OCI-LY1 (cell line): ENCODE measurements around the gene FKBP10.

Source experiments
- H2AFZ ChIP-seq: fragments of 200-600 bp; sonication (generic), shearing (Covaris generic); 2 replicates; pipeline ENCODE4 v1.6.0; 2014; ENCODE audit warnings: antibody characterized with exemption, mild to moderate bottlenecking, low read length
- H3F3A ChIP-seq: fragments of 200-600 bp; sonication (generic), shearing (Covaris generic); 2 replicates; pipeline ENCODE4 v1.6.0; 2014; ENCODE audit warnings: mild to moderate bottlenecking, antibody characterized with exemption, low read length, moderate library complexity; ENCODE audit not compliant: insufficient read depth
- H3K27ac ChIP-seq: fragments of 200-600 bp; sonication (generic); 2 replicates; pipeline ENCODE4 v1.5.1; 2014; ENCODE audit warnings: low read length, mixed run types, mild to moderate bottlenecking, low read depth; ENCODE audit not compliant: poor library complexity, severe bottlenecking
- H3K27me3 ChIP-seq: fragments of 200-600 bp; sonication (generic); 2 replicates; pipeline ENCODE4 v1.6.0; 2014; ENCODE audit warnings: antibody characterized with exemption, mild to moderate bottlenecking, low read length, moderate library complexity; ENCODE audit not compliant: insufficient read depth
- H3K36me3 ChIP-seq: fragments of 200-600 bp; sonication (generic); 2 replicates; pipeline ENCODE4 v1.6.1; 2014; ENCODE audit warnings: mild to moderate bottlenecking, antibody characterized with exemption, low read length, moderate library complexity, mixed read lengths; ENCODE audit not compliant: insufficient read depth
- H3K4me1 ChIP-seq: fragments of 200-600 bp; sonication (generic); 2 replicates; pipeline ENCODE4 v1.5.1; 2014; ENCODE audit warnings: mild to moderate bottlenecking, low read length, moderate library complexity; ENCODE audit not compliant: insufficient read depth, severe bottlenecking
- H3K4me2 ChIP-seq: fragments of 200-600 bp; sonication (generic), shearing (Covaris generic); 2 replicates; pipeline ENCODE4 v1.6.1; 2014; ENCODE audit warnings: low read length
- H3K4me3 ChIP-seq: fragments of 200-600 bp; sonication (generic); 2 replicates; pipeline ENCODE4 v1.5.1; 2014; ENCODE audit warnings: low read length, low read depth, mild to moderate bottlenecking, mixed read lengths; ENCODE audit not compliant: poor library complexity, severe bottlenecking
- H3K79me2 ChIP-seq: fragments of 200-600 bp; shearing (Covaris generic); 2 replicates; pipeline ENCODE4 v1.6.1; 2016; ENCODE audit warnings: mixed run types, low read length, mixed read lengths; ENCODE audit not compliant: insufficient read depth
- H3K9ac ChIP-seq: fragments of 200-600 bp; sonication (generic), shearing (Covaris generic); 2 replicates; pipeline ENCODE4 v1.6.1; 2014; ENCODE audit warnings: mild to moderate bottlenecking, low read length, mixed read lengths
- H3K9me2 ChIP-seq: fragments of 200-600 bp; sonication (generic), shearing (Covaris generic); 2 replicates; pipeline ENCODE4 v1.6.1; 2014; ENCODE audit warnings: low read depth, mild to moderate bottlenecking, low read length, mixed read lengths
- H3K9me3 ChIP-seq: fragments of 200-600 bp; shearing (Covaris generic); 2 replicates; pipeline ENCODE4 v1.6.1; 2014; ENCODE audit warnings: low read length, mixed read lengths
- H4K20me1 ChIP-seq: fragments of 200-600 bp; sonication (generic), shearing (Covaris generic); 2 replicates; pipeline ENCODE4 v1.6.0; 2016; ENCODE audit warnings: mild to moderate bottlenecking, low read length; ENCODE audit not compliant: insufficient read depth
- EZH2 ChIP-seq: fragments of 200-600 bp; sonication (generic), shearing (Covaris generic); IDR thresholded peaks from 2 replicates; pipeline ENCODE4 v1.8.0; 2017; ENCODE audit warnings: borderline replicate concordance, mixed run types, mild to moderate bottlenecking, antibody characterized with exemption, low read length, moderate library complexity, mixed read lengths
- TF ChIP-seq, protein P1 (sequence below): fragments of 200-600 bp; sonication (generic), shearing (Covaris generic); IDR thresholded peaks from 2 replicates; pipeline ENCODE4 v1.5.1; 2017; ENCODE audit warnings: mild to moderate bottlenecking, antibody characterized with exemption, low read length, moderate library complexity, mixed read lengths

The FKBP10 gene

DNA sequence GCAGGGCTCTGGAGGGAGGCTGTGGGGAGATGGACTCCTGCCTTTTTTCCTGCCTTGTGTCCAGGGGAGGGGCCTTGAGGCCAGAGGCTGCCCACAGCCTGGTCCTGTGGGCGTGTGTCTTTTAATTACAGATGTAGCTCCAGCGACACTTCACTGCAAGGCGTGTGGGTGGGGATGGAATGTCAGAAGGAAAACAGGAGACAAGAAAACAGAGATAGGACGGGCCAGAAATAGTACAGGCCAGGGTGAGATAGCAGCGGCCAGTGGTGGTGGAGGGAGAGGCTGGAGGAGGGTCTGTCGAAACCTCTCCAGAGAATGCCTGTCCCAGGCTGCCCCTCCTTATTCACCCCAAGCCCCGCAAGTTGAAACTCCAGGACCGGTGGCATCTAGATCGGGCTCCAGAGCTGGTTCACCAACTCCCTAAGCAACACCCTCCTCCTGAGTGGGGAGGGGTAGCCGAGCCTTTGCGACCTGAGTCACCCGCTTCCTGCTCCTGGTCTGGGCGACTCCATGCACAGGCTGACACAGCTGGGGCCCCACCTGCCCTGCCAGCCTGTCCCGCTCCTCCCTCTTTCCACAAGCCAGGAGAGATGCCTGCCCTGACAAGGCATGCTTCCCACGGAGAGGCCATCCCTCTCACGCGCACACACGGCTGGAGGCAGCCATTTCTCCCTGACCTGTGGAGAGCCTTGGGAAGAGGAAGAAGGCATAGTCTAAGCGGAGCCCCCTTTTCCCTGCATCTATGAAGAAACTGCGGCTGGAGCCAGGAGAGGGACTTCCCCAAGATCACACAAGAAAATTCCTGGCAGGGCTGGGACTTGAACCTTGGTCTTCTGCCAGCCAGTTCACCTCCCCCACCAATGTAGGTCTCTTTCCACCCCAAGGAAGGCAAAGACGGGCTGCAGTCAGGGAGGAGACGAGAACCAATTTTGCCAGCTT lies 19.7 kb upstream of the FKBP10 start:
- no peak overlapping the region for H3K27ac ChIP-seq

DNA sequence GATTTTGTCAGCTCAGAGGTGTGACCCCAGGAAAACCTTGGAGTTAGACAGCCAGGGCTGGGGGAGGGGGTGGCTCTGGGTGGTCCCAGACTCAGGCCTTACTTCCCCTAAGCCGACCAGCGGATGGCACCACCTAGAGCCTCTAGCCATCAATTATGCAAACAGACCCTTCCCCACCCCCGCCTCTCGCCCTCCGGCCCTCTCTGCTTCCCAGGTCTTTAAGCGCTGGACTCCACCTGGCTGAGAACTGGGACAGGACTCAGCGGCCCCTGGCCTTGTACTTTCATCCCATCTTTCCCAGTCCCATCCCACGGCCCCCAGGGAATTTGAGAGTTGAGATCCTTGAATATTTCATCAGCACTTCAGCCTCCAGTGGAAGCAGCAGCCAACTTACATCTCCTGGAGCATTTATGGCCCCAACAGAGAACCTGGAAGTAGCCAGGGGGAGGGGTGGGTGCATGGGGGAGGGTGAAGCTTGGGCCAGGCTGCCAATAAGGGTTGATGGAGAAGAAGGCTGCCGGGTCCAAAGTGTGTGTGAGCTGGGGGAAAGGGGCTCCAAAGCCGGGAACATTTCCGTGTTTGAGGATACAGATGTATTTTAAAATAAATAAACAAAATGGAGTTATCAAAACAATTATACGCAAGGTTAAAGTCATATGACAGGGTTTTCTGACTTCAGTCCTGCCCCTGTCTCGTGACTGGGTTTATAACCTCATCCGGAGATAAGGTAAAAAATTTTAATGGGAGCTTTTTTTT lies 18.8 kb upstream of the FKBP10 start:
- Histone ChIP-seq H3K79me2 (no peaks in the 10 kb centered on the region), H3K9me3 (no peaks in the 10 kb centered on the region), H3K4me1 (no peaks in the 10 kb centered on the region), H3K9ac (no peak overlapping the region), H3K36me3 (no peaks in the 10 kb centered on the region), H2AFZ (no peak overlapping the region), H4K20me1 (no peaks in the 10 kb centered on the region), H3K4me3 (no peak overlapping the region), H3K27me3 (peaks cover 11% of the 10 kb centered on the region; the same call in 1 of the 2 replicates), H3K9me2 (no peaks in the 10 kb centered on the region), H3K4me2 (no peak overlapping the region), H3K27ac (no peak overlapping the region), H3F3A (no peaks in the 10 kb centered on the region)
- TF ChIP-seq, protein P1, sequence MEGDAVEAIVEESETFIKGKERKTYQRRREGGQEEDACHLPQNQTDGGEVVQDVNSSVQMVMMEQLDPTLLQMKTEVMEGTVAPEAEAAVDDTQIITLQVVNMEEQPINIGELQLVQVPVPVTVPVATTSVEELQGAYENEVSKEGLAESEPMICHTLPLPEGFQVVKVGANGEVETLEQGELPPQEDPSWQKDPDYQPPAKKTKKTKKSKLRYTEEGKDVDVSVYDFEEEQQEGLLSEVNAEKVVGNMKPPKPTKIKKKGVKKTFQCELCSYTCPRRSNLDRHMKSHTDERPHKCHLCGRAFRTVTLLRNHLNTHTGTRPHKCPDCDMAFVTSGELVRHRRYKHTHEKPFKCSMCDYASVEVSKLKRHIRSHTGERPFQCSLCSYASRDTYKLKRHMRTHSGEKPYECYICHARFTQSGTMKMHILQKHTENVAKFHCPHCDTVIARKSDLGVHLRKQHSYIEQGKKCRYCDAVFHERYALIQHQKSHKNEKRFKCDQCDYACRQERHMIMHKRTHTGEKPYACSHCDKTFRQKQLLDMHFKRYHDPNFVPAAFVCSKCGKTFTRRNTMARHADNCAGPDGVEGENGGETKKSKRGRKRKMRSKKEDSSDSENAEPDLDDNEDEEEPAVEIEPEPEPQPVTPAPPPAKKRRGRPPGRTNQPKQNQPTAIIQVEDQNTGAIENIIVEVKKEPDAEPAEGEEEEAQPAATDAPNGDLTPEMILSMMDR: no peak
- TF ChIP-seq EZH2: no peak

More for the DNA sequence above, 19.7 kb upstream of the FKBP10 start:
- Histone ChIP-seq H3K9ac (no peak overlapping the region), H3K27me3 (peaks cover 11% of the 10 kb centered on the region; the same call in 1 of the 2 replicates), H3K79me2 (no peaks in the 10 kb centered on the region), H3K4me3 (no peak overlapping the region), H4K20me1 (no peaks in the 10 kb centered on the region), H3K36me3 (no peaks in the 10 kb centered on the region), H3F3A (no peaks in the 10 kb centered on the region), H3K9me2 (no peaks in the 10 kb centered on the region), H3K4me1 (no peaks in the 10 kb centered on the region), H3K4me2 (no peak overlapping the region), H2AFZ (no peak overlapping the region), H3K9me3 (no peaks in the 10 kb centered on the region)
- no peak for TF ChIP-seq EZH2
- TF ChIP-seq, protein P1: no peak

GRCh38 chr17:41794540-41794975 lies 18.2 kb upstream of the FKBP10 start:
- Histone ChIP-seq H4K20me1 (no peaks in the 10 kb centered on the region), H2AFZ (no peak overlapping the region), H3K27me3 (peaks cover 11% of the 10 kb centered on the region; the same call in 1 of the 2 replicates), H3K79me2 (no peaks in the 10 kb centered on the region), H3K27ac (no peak overlapping the region), H3K4me2 (no peak overlapping the region), H3K4me1 (no peaks in the 10 kb centered on the region), H3F3A (no peaks in the 10 kb centered on the region), H3K4me3 (no peak overlapping the region), H3K9ac (no peak overlapping the region), H3K36me3 (no peaks in the 10 kb centered on the region), H3K9me2 (no peaks in the 10 kb centered on the region), H3K9me3 (no peaks in the 10 kb centered on the region)
- TF ChIP-seq, protein P1: no peak
- no peak for TF ChIP-seq EZH2
